Thymus (tissue), 14 donors: ENCODE measurements around the gene HAO1. TPM values are rescaled to one million over a fixed set of nuclear protein-coding genes. Genes with fewer than 3 reads are reported as not detected.

Experiments used
- DNase-seq, 9 donors: peaks; one replicate each; pipeline ENCODE4 v3.0.0-alpha.2; 2013; ENCODE audit warnings: low spot score in 9 of 9, low read depth in 6 of 9, missing footprints in 1 of 9
- H3K27ac ChIP-seq, 2 donors: one replicate each; pipeline ENCODE4 v1.5.1; 2013; ENCODE audit warnings: control low read depth in 1 of 2, low read depth in 1 of 2, low read length in 1 of 2, mild to moderate bottlenecking in 1 of 2, moderate library complexity in 1 of 2
- H3K27me3 ChIP-seq, 2 donors: one replicate each; pipeline ENCODE4 v1.5.1; 2013; ENCODE audit warnings: low read length in 1 of 2; ENCODE audit not compliant: control insufficient read depth in 2 of 2, insufficient read depth in 1 of 2
- H3K36me3 ChIP-seq, 2 donors: one replicate each; pipeline ENCODE4 v1.5.1; 2013; ENCODE audit warnings: low read length in 1 of 2, mild to moderate bottlenecking in 1 of 2, moderate library complexity in 1 of 2; ENCODE audit not compliant: control insufficient read depth in 2 of 2, insufficient read depth in 2 of 2
- H3K4me1 ChIP-seq, 2 donors: one replicate each; pipeline ENCODE4 v1.5.1; 2013; ENCODE audit warnings: low read length in 2 of 2; ENCODE audit not compliant: control insufficient read depth in 2 of 2, insufficient read depth in 2 of 2
- H3K4me3 ChIP-seq, 2 donors: one replicate each; pipeline ENCODE4 v1.5.1; 2013; ENCODE audit warnings: low read length in 2 of 2, control low read depth in 1 of 2, mild to moderate bottlenecking in 1 of 2
- H3K9me3 ChIP-seq, 2 donors: one replicate each; pipeline ENCODE4 v1.5.1; 2013; ENCODE audit warnings: low read length in 1 of 2, mild to moderate bottlenecking in 1 of 2; ENCODE audit not compliant: control insufficient read depth in 2 of 2, insufficient read depth in 1 of 2
- WGBS: extraction: QIAGEN DNeasy Blood & Tissue Kit; methylation state at CpG from one replicate; pipeline ENCODE4 v1.1.7; 2013; 5-methylcytosine and 5-hydroxymethylcytosine counted together
- long read RNA-seq, 10 donors: transcript quantifications; one replicate each; lab custom pipeline, GENCODE V29; 2026
- polyA plus RNA-seq: library from polyadenylated mRNA; stranded (reverse); fragments of 200-250 nt; gene quantifications from one replicate; pipeline ENCODE4 v1.2.3, GENCODE V29; 2013
- total RNA-seq: library from RNA; stranded (reverse); fragments of 120-200 nt; gene quantifications from one replicate; pipeline ENCODE4 v1.2.4, GENCODE V29; 2013
- donor health status: healthy.

Gene HAO1
- total RNA-seq: 0.05 TPM
- 0.02 TPM for polyA plus RNA-seq
- long read RNA-seq, donor 1: 0 reads
- long read RNA-seq, donor 2: 0 reads
- long read RNA-seq, donor 3: 0 reads
- long read RNA-seq, donor 4: 0 reads
- long read RNA-seq, donor 5: 0 reads
- long read RNA-seq, donor 6: 0 reads
- long read RNA-seq, donor 7: 0 reads
- long read RNA-seq, donor 8: 0 reads
- long read RNA-seq, donor 9: 0 reads
- long read RNA-seq, donor 10: 0 reads

- Histone ChIP-seq H3K4me1 (no peaks in the 10 kb centered on the region), H3K9me3 (no peaks in the 10 kb centered on the region), H3K36me3 (no peaks in the 10 kb centered on the region), H3K27me3 (no peaks in the 10 kb centered on the region), H3K4me3 (no peak within 1 kb of the TSS), H3K27ac (no peak within 1 kb of the TSS)
- no peak for DNase-seq
- 96% methylated on average over 3 of the region's 3 CpGs for WGBS
Measured at GRCh38 chr20:7940341-7940740, at the start of gene HAO1. Gene HAO1, minus strand, starts transcription at chr20:7940458. Its CDS starts 36 bp downstream, at chr20:7940422.

DNA sequence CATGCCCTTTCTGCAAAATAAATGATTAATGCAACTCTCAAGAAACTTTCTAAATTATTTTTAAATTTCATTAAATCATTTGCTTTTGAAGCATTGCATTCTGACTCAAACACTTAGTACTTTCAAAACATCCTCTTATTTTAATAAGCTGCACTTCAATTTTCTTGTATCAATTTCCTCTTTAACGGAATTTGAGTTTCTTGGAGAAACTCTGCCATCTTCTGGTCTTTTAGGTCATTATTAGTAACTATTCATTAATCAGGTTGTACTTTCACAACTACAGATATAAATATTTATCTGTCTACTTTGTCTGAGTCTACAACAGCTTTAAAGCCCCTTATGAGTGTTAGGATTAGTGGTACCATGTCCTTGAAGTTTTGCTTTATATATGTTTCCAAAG lies 49.1 kb upstream of the HAO1 start:
- Histone ChIP-seq H3K27me3 (no peaks in the 10 kb centered on the region), H3K4me3 (no peak overlapping the region), H3K27ac (no peak overlapping the region), H3K36me3 (peaks cover 0 to 2% of the 10 kb centered on the region in 2 donors), H3K9me3 (peaks cover 0 to 1% of the 10 kb centered on the region in 2 donors), H3K4me1 (no peaks in the 10 kb centered on the region)
- no peak for DNase-seq
- 97% methylated on average over 1 of the region's 1 CpG for WGBS

- Histone ChIP-seq H3K4me3 (no peak overlapping the region), H3K9me3 (no peaks in the 10 kb centered on the region), H3K27ac (no peak overlapping the region), H3K27me3 (no peaks in the 10 kb centered on the region), H3K4me1 (no peaks in the 10 kb centered on the region), H3K36me3 (peaks cover 6 to 10% of the 10 kb centered on the region in 2 donors)
- DNase-seq: no peak
- 98% methylated on average over 4 of the region's 4 CpGs for WGBS
Measured at GRCh38 chr20:7985916-7986315, 45.7 kb upstream of the HAO1 start.

DNA sequence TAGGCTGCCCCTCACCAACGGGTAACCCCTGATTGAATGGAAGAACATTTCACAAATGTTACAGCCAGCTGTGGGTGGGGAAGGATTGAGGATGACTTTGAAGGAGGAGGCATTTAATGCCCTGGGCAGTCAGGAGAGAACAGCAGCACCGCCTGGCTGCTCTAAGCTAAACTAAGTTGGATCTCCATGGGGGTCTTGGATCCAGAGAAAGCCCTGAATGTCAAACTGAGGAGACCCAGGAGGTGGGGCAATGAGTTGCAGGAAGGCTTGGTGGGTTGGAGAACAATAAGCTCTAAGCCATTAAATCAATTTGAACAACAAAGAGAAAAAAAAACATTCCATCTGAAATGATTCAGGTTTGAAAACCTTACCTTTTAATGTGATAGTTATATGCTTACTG lies 43.9 kb upstream of the HAO1 start:
- no peaks in the 10 kb centered on the region for H3K27me3 ChIP-seq
- 97% methylated on average over 2 of the region's 2 CpGs for WGBS
- no peaks in the 10 kb centered on the region for H3K9me3 ChIP-seq
- H3K36me3 ChIP-seq: peaks cover 6 to 10% of the 10 kb centered on the region in 2 donors
- no peak overlapping the region for H3K4me3 ChIP-seq
- no peaks in the 10 kb centered on the region for H3K4me1 ChIP-seq
- H3K27ac ChIP-seq: no peak overlapping the region
- no peak for DNase-seq

- Histone ChIP-seq H3K27ac (no peak overlapping the region), H3K27me3 (no peaks in the 10 kb centered on the region), H3K4me3 (no peak overlapping the region), H3K36me3 (peaks cover 6 to 10% of the 10 kb centered on the region in 2 donors), H3K9me3 (no peaks in the 10 kb centered on the region), H3K4me1 (no peaks in the 10 kb centered on the region)
- DNase-seq: no peak
Measured at GRCh38 chr20:7981374-7981773, 41.1 kb upstream of the HAO1 start.

- DNase-seq: peak in 3 of 9 donors; percentile 3 to 29 (median 8)
- H3K27ac ChIP-seq: no peak overlapping the region
- no peak overlapping the region for H3K4me3 ChIP-seq
- H3K4me1 ChIP-seq: no peaks in the 10 kb centered on the region
- peaks cover 6 to 10% of the 10 kb centered on the region in 2 donors for H3K36me3 ChIP-seq
- WGBS: 72% methylated on average over 10 of the region's 10 CpGs
- no peaks in the 10 kb centered on the region for H3K9me3 ChIP-seq
- H3K27me3 ChIP-seq: no peaks in the 10 kb centered on the region
Measured at GRCh38 chr20:7980332-7981046, 40.2 kb upstream of the HAO1 start.

DNA sequence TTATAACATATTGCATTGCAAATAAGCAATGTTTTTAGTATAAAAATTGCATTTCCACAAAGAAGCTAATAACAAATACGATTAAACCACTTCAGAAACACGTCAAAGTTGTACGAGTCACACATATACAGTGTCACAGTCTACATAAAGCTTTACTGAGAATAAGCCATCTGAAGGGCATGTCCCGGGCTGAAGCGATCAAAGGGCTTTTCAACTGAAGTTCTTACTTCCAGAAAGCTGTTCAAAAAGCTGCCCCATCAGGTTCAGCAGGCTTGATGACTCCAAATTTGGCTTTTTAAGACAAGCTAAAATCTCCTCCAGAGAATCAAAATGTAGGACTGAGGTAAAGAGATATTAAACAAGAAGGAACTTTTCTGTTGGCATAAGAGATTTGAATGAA lies 37.5 kb upstream of the HAO1 start:
- Histone ChIP-seq H3K27me3 (no peaks in the 10 kb centered on the region), H3K4me3 (no peak overlapping the region), H3K27ac (no peak overlapping the region), H3K36me3 (peaks cover 6 to 10% of the 10 kb centered on the region in 2 donors), H3K4me1 (no peaks in the 10 kb centered on the region), H3K9me3 (no peaks in the 10 kb centered on the region)
- 97% methylated on average over 5 of the region's 5 CpGs for WGBS
- no peak for DNase-seq

DNA sequence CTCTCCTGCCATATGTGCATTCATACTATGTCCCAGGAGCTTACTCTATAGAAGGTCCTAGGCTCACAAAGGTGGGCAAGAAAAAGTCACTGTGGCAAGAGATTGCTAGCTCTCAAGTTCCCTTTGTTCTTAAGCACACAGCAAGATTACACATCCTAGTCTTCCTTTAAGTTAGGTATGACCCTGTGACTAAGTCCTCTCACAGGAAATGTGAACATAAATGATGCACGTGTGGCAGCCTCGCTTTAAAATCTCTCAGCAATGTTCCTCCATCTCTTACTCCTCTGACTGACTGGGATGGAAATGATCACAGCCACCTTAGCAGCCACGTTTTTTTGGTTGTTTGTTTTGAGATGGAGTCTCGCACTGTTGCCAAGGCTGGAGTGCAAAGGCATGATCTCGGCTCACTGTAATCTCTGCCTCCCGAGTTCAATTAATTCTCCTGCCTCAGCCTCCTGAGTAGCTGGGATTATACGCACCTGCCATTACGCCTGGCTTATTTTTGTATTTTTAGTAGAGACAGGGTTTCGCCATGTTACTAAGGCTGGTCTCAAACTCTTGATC lies 35.7 kb upstream of the HAO1 start:
- WGBS: 91% methylated on average over 9 of the region's 9 CpGs
- Histone ChIP-seq H3K36me3 (no peaks in the 10 kb centered on the region), H3K4me1 (no peaks in the 10 kb centered on the region), H3K9me3 (no peaks in the 10 kb centered on the region), H3K27me3 (no peaks in the 10 kb centered on the region), H3K27ac (no peak overlapping the region), H3K4me3 (no peak overlapping the region)
- DNase-seq: no peak

- WGBS: 97% methylated on average over 4 of the region's 4 CpGs
- no peak for DNase-seq
- H3K27me3 ChIP-seq: no peaks in the 10 kb centered on the region
- no peaks in the 10 kb centered on the region for H3K9me3 ChIP-seq
- no peak overlapping the region for H3K4me3 ChIP-seq
- H3K27ac ChIP-seq: no peak overlapping the region
- no peaks in the 10 kb centered on the region for H3K4me1 ChIP-seq
- H3K36me3 ChIP-seq: no peaks in the 10 kb centered on the region
Measured at GRCh38 chr20:7974785-7975435, 34.7 kb upstream of the HAO1 start.
